Cortex of kidney (tissue), 1 donor: Measurements from ENCODE around the gene APP.

Experiments used
- DNase-seq: peaks from one replicate; lab custom pipeline; 2025; lab: John Stamatoyannopoulos, UW

Gene APP

GRCh38 chr21:26127073-26127814, 43.3 kb downstream of the APP start:
- no peak for DNase-seq

- DNase-seq = no peak
Observed at GRCh38 chr21:26126168-26126553, 44.4 kb downstream of the APP start.

DNA sequence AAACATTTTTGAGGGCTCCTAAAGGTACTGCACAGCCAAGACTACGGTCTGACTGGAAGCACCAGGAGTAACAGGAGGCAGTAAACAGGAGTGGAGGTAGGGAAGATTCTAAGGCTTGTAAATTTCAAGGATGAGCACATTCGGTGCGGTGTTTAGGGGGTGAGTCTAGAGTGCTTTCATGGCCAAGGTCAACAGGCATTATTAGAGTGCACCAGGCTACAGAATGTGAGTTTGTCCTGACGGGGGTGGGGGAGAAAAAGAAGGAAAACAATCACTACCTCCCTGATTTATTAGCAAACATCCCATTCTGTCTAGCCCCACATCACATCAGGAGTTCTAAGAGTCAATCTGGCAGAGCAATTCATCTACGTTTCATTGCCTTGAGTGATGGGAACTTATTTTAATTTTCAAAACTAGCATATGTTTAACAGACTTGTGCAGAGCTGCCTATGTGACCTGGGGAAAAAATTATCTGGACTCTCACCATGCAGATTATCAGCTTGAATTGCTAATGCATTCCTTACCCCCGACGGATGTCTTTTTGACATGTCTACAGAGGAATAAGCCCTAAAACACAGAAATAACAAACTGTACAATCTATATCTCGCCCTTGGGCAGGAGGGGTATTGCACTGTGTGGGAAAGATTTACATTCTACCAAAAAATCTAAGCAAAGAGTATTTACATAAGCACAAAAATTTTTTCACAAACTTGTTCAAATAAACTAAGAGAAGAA, 45.0 kb downstream of the APP start:
- no peak for DNase-seq

- no peak for DNase-seq
Observed at GRCh38 chr21:26124896-26125295, 45.7 kb downstream of the APP start.

DNA sequence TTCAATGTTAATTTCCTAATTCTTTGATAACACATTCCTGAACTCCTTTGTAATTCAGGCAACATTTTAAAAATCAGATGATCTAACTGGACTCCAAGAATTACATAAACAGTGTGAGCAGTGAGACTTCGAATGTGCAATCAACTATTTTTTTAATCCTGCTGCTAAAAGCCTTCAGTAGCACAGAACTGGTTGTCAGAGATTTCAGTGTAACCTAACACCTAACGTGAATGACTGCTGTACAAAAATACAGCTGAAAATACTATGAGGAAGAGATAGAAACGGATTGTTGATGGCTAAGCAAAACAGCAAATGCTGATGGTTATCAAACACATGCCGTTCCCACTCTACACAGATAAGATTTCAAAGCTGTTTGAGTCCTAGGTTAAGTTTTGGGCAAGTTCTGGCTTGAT, 46.1 kb downstream of the APP start:
- no peak for DNase-seq

- DNase-seq = no peak
Observed at GRCh38 chr21:26123012-26123411, 47.6 kb downstream of the APP start.

DNA sequence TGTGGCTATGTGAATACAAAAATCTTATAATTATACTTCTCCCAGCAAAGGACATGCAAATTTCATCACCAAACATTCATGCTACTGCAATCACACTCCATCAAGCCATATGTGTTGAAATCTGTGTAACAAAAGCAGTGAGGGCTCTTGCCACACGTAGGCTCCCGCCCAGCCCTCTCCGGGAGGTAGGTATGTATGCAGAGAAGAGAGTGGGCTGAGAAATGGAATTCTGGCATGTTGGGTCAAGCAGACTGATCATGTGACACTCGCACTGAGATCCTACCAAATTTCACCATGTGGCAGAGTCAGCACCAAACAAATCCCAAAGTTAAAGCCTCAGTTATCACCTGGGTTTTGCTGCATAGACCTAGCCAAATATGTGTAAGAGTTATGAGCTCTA, 49.7 kb downstream of the APP start:
- no peak for DNase-seq

DNA sequence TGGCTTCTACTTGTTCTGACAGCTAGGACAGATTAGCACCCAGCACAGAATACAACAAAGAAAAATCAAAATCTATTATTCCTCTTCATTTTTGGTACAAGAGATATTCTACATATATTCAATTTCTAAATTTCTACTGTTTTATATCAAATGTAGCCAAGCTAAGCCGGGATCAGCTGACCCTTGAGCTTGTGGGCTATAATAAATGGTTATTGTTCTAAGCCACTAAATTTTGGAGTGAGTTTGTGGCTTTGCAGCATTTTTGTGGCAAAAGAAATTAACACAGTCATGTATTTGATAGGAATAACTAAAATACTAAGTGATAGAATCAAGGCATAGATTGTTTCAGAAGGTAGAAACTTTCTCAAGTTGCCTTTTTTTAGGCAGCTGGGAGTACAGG, 50.7 kb downstream of the APP start:
- no peak for DNase-seq

DNA sequence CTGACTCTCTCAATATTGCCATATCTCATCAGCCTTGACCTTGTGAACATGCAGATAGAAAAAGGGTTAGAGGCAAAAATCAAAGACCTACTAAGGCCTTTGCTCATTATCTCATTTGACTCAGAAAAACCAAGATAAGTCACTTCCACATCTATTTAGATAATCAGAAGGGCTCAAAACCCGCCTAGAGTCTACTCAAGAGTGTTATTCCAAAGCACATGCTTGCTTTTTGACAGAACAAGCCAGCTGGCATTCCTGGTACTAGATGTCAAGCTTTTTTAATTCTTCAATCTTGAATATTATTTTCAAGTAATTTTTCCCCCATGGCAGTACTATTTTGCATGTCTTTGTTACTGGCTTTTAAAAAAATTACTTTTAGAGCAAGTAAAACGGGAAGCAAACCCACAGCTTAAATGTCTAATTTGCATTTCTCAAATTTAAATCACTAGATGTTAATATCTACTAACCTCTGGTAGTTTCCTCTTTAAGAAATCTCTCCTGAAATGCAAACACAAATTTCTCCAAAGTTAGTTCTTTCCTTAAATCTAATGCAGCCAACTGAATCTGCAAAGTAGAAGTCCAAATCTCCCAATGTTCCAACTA, 51.5 kb downstream of the APP start:
- no peak for DNase-seq

DNA sequence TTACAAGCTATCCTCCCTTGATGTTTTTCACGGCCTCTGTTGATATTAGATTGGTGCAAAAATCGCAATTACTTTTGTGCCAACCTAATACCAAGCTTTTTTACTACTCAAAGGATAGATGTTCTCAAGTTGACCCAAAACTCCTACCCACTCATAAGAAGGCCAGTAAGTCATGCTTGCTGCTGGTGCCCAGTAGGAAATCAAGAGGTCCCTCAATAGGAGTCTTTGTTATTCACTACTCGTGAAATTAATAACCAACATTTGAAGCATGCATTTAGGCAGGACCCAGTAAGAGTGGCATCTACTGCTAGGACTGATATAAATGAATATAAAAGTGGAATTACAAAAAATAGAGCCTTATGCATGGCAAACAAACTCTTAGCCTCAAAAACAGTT, 52.6 kb downstream of the APP start:
- no peak for DNase-seq

GRCh38 chr21:26117324-26117971, 53.1 kb downstream of the APP start:
- DNase-seq = no peak

- no peak for DNase-seq
Observed at GRCh38 chr21:26116456-26117011, 54.0 kb downstream of the APP start.

GRCh38 chr21:26115899-26116298, 54.7 kb downstream of the APP start:
- no peak for DNase-seq

- DNase-seq = no peak
Observed at GRCh38 chr21:26115305-26115704, 55.3 kb downstream of the APP start.

DNA sequence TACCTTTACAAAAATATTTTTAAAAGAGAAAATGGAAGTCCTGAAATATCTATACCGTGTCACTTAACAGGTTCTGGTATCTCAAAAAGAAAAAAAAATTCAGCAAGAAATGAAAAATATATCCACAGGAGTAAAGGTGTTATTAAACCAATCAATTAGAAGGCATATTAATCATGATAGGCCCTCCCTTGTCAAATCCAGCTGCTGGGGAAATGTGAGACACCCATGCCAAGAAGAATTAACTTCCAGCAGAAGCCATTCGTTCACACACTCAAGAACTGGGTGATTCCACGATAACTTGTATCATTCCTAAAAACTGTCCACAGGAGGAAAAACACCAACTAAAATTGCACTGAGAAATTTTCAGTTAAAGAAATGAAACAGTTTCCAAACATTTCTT, 57.6 kb downstream of the APP start:
- no peak for DNase-seq

GRCh38 chr21:26112127-26112742, 58.3 kb downstream of the APP start:
- DNase-seq = no peak

DNA sequence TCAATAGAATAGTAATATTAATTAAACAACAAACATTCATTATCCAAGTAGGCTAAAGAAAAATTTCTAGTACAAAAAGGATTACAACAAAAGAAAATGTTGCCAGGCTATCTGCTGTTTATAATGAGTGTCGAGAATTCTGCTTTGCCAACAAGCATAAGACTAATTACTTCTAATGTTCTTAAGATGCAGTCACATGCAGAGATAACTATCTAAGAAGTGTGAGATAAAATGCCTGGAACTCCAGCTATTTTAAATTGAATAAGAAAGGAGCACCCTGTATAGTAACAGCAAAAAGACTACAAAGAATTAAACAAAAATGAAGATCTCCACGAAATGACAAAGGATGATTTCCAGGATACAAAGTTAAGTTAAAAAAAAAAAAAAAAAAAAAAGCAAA, 59.9 kb downstream of the APP start:
- DNase-seq = no peak

- DNase-seq = no peak
Observed at GRCh38 chr21:26107429-26107828, 63.1 kb downstream of the APP start.

DNA sequence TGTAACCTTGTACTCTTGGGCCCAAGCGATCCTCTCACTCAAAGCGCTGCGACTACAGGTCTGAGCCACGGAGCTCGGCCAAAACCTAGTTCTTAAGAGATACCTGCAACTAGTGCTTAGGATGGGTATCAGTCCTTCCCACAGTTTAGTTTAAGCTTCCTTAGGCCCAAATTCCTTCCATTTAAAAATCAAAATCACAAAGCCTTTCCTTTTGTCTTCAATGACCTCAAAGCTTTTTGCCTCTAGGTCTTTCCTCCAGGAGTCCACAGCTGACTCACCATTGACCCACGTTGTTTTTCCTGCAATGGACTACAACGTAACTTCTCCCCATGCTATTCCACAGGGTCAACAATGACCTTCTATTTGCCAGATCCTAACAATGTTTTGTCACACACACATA, 64.0 kb downstream of the APP start:
- no peak for DNase-seq

GRCh38 chr21:26105819-26106218, 64.8 kb downstream of the APP start:
- no peak for DNase-seq

GRCh38 chr21:26100573-26100972, 70.0 kb downstream of the APP start:
- DNase-seq = no peak

GRCh38 chr21:26099610-26100219, 70.9 kb downstream of the APP start:
- no peak for DNase-seq
